HepG2 (cell line): ENCODE measurements around the gene ZFPL1. TPM values are rescaled to one million over a fixed set of nuclear protein-coding genes. Genes with fewer than 3 reads are reported as not detected.

ENCODE experiments used
- ATF7 ChIP-seq, 2 experiments: fragments of 450-650 bp in 1 of 2; sonication (generic) in 1 of 2; formaldehyde crosslinking in 1 of 2; IDR thresholded peaks; 2 replicates each; pipeline versions ENCODE4 v1.4.0 to v1.6.1; 2016 to 2020; ENCODE audit warnings: antibody characterized with exemption in 1 of 2, mild to moderate bottlenecking in 1 of 2, missing genetic modification reagents in 1 of 2
- CHD4 ChIP-seq: fragments of 200-600 bp; sonication (generic); IDR thresholded peaks from 2 replicates; pipeline ENCODE4 v1.7.0; 2017; ENCODE audit warnings: mild to moderate bottlenecking, low read length, borderline replicate concordance
- CREBL2 ChIP-seq: sonication (generic); formaldehyde crosslinking; IDR thresholded peaks from 2 replicates; pipeline ENCODE4 v1.8.1; 2023; ENCODE audit warnings: missing genetic modification reagents, mild to moderate bottlenecking, borderline replicate concordance
- DMTF1 ChIP-seq: sonication (generic); formaldehyde crosslinking; IDR thresholded peaks from 2 replicates; pipeline ENCODE4 v1.4.0; 2020; ENCODE audit warnings: mild to moderate bottlenecking, missing genetic modification reagents
- FOXA1 ChIP-seq, 2 experiments: fragments of 450-650 bp in 1 of 2; sonication (generic) in 1 of 2; formaldehyde crosslinking in 1 of 2; IDR thresholded peaks; 2 replicates each; pipeline versions ENCODE4 v1.4.0 to v1.6.1; 2016 to 2020; ENCODE audit warnings: missing genetic modification reagents in 1 of 2
- FOXC1 ChIP-seq: sonication (generic); formaldehyde crosslinking; IDR thresholded peaks from 2 replicates; pipeline ENCODE4 v1.8.0; 2022; ENCODE audit warnings: mild to moderate bottlenecking, missing genetic modification reagents, borderline replicate concordance
- HOXA7 ChIP-seq: sonication (generic); formaldehyde crosslinking; IDR thresholded peaks from 2 replicates; pipeline ENCODE4 v1.8.1; 2022; ENCODE audit warnings: mild to moderate bottlenecking, missing genetic modification reagents, moderate library complexity
- MTA1 ChIP-seq: sonication (generic); formaldehyde crosslinking; IDR thresholded peaks from 2 replicates; pipeline ENCODE4 v1.4.0; 2020; ENCODE audit warnings: missing genetic modification reagents, mild to moderate bottlenecking, borderline replicate concordance
- MTA3 ChIP-seq: sonication (generic); formaldehyde crosslinking; IDR thresholded peaks from 2 replicates; pipeline ENCODE4 v1.4.0; 2020; ENCODE audit warnings: missing genetic modification reagents
- PHB2 ChIP-seq: fragments of 450-650 bp; IDR thresholded peaks from 2 replicates; pipeline ENCODE4 v1.6.1; 2018; ENCODE audit not compliant: partially characterized antibody
- POGZ ChIP-seq: sonication (generic); formaldehyde crosslinking; IDR thresholded peaks from 2 replicates; pipeline ENCODE4 v1.4.0; 2020; ENCODE audit warnings: mild to moderate bottlenecking, missing genetic modification reagents
- SAFB2 ChIP-seq: sonication (generic); formaldehyde crosslinking; IDR thresholded peaks from 2 replicates; pipeline ENCODE4 v1.5.1; 2020; ENCODE audit warnings: missing genetic modification reagents, low read depth, mild to moderate bottlenecking, borderline replicate concordance
- ZFP37 ChIP-seq: sonication (generic); formaldehyde crosslinking; IDR thresholded peaks from 2 replicates; pipeline ENCODE4 v1.4.0; 2020; ENCODE audit warnings: missing genetic modification reagents, borderline replicate concordance
- ZIK1 ChIP-seq: sonication (generic); formaldehyde crosslinking; IDR thresholded peaks from 2 replicates; pipeline ENCODE4 v1.5.0; 2020; ENCODE audit warnings: mild to moderate bottlenecking, low read depth, missing genetic modification reagents, borderline replicate concordance
- ZNF205 ChIP-seq: IDR thresholded peaks from 2 replicates; pipeline ENCODE4 v1.6.1; 2018; ENCODE audit warnings: missing biosample characterization, missing genetic modification reagents
- ZNF225 ChIP-seq: sonication (generic); formaldehyde crosslinking; IDR thresholded peaks from 2 replicates; pipeline ENCODE4 v1.4.0; 2020; ENCODE audit warnings: mild to moderate bottlenecking, missing genetic modification reagents
- ZNF737 ChIP-seq: sonication (generic); formaldehyde crosslinking; IDR thresholded peaks from 2 replicates; pipeline ENCODE4 v1.5.0; 2020; ENCODE audit warnings: missing genetic modification reagents, mild to moderate bottlenecking, borderline replicate concordance
- ZSCAN9 ChIP-seq: IDR thresholded peaks from 2 replicates; pipeline ENCODE4 v1.6.1; 2016; ENCODE audit warnings: borderline replicate concordance
- polyA plus RNA-seq, 8 experiments: library from polyadenylated mRNA; depleted of rRNA in 3 of 8; stranded (reverse) in 7 of 8; unstranded in 1 of 8; fragments of >200 nt; fragmentation: Illumina TruSeq in 4 of 8; extraction: Trizol in 4 of 8; gene quantifications; 2 replicates each; pipeline versions ENCODE4 v1.2.1 to v1.2.3, GENCODE V29; 2011 to 2016; ENCODE audit warnings: low read depth in 4 of 8, missing spikeins in 1 of 8, mixed read lengths in 1 of 8; ENCODE audit not compliant: insufficient read depth in 1 of 8
- total RNA-seq, 5 experiments: library from RNA; depleted of rRNA; stranded (reverse); fragments of >200 nt; fragmentation: Illumina TruSeq; extraction: Trizol; gene quantifications; 2 replicates each; pipeline ENCODE4 v1.2.3, GENCODE V29; 2016; ENCODE audit warnings: low read depth in 1 of 5

The ZFPL1 gene
- total and polyA plus RNA-seq, 2 of the 13 experiments (the other 11 are each of a cell fraction or from before 2014, with no cell fraction given), result 32.2 to 56.0 TPM

- TF ChIP-seq ZIK1 (no peak), MTA3 (CRISPR knock-in tag) (no peak), POGZ (no peak; the same call in 1 of the 2 replicates), CREBL2 (CRISPR knock-in tag) (0 out of 2 replicates have a peak, but pooled peaks have one; percentile 27), ZFP37 (CRISPR knock-in tag) (no peak), ZNF225 (CRISPR knock-in tag) (0 out of 2 replicates have a peak, but pooled peaks have one; percentile 56), PHB2 (no peak), ZNF737 (CRISPR knock-in tag) (no peak), CHD4 (no peak), HOXA7 (no peak), DMTF1 (CRISPR knock-in tag) (no peak), ZSCAN9 (CRISPR knock-in tag) (no peak; the same call in 1 of the 2 replicates), SAFB2 (0 out of 2 replicates have a peak, but pooled peaks have one; percentile 4), ATF7 (IDR thresholded peaks at IDR 0.05) (no peak), ATF7 (CRISPR knock-in tag; IDR thresholded peaks at IDR 0.05) (no peak), FOXC1 (CRISPR knock-in tag) (peak; percentile 13; the same call in 1 of the 2 replicates), ZNF205 (CRISPR knock-in tag) (peak; percentile 81; the same call in 1 of the 2 replicates), MTA1 (CRISPR knock-in tag) (no peak), FOXA1 (IDR thresholded peaks at IDR 0.05) (no peak), FOXA1 (CRISPR knock-in tag; IDR thresholded peaks at IDR 0.05) (no peak)
These were observed 28.7 kb downstream of the ZFPL1 start (continued) for GRCh38 chr11:65112546-65113360.
